Endothelial cell of umbilical vein (primary cell): Measurements from ENCODE around the gene TNFRSF21. TPM values are rescaled to one million over a fixed set of nuclear protein-coding genes. Genes with fewer than 3 reads are reported as not detected.

ENCODE experiments used
- BruUV-seq: library from RNA; stranded (reverse); fragments of 400-500 nt; replicated peaks from 2 replicates; lab custom pipeline; 2021; lab: Mats Ljungman, UMichigan
- CTCF ChIA-PET: fragments of 300-600, 350-600 bp; sonication (Branson Sonifier 250); formaldehyde crosslinking; loops from one replicate; lab custom pipeline; 2021; ENCODE audit warnings: antibody characterized with exemption, inconsistent platforms; lab: Charles Lee
- POLR2A ChIA-PET: fragments of 300-600, 350-600 bp; sonication (Branson Sonifier 250); formaldehyde crosslinking; loops from one replicate; lab custom pipeline; 2021; ENCODE audit warnings: antibody characterized with exemption, inconsistent platforms; lab: Charles Lee
- DNase-seq: peaks from one replicate; pipeline ENCODE4 v3.0.0-alpha.2; 2011; ENCODE audit warnings: low read depth, low spot score
- FAIRE-seq: peaks from 2 replicates; lab custom pipeline; 2011; peaks lifted over from hg19 to GRCh38; lab: Jason Lieb, UNC
- H2AFZ ChIP-seq: 2 replicates; pipeline ENCODE4 v1.6.0; 2012; ENCODE audit warnings: low read depth, low read length, control low read depth, inconsistent platforms
- H3K27ac ChIP-seq: 2 replicates; pipeline ENCODE4 v1.5.1; 2011; ENCODE audit warnings: low read depth, mild to moderate bottlenecking, control low read depth, low read length, moderate library complexity; ENCODE audit not compliant: insufficient read depth
- H3K27me3 ChIP-seq, 2 experiments: 2 replicates each; pipeline versions ENCODE4 v1.6.0 to v1.6.1; 2011; ENCODE audit warnings: low read length in 2 of 2, mixed read lengths in 1 of 2; ENCODE audit not compliant: control insufficient read depth in 2 of 2, insufficient read depth in 2 of 2
- H3K36me3 ChIP-seq, 2 experiments: 2 replicates in 1 of 2; 3 replicates in 1 of 2; pipeline ENCODE4 v1.5.1; 2011; ENCODE audit warnings: low read length in 2 of 2, mild to moderate bottlenecking in 1 of 2, moderate library complexity in 1 of 2; ENCODE audit not compliant: control insufficient read depth in 2 of 2, insufficient read depth in 2 of 2; ENCODE audit errors: extremely low read depth in 1 of 2
- H3K4me1 ChIP-seq: 3 replicates; pipeline ENCODE4 v1.5.1; 2011; ENCODE audit warnings: mild to moderate bottlenecking, low read length; ENCODE audit not compliant: control insufficient read depth, insufficient read depth; ENCODE audit errors: extremely low read depth
- H3K4me2 ChIP-seq: 2 replicates; pipeline ENCODE4 v1.6.1; 2011; ENCODE audit warnings: low read length, control low read depth, mixed read lengths; ENCODE audit not compliant: insufficient read depth
- H3K4me3 ChIP-seq, 3 experiments: fragments of 200-600 bp in 1 of 3; sonication (generic), shearing (Covaris generic) in 1 of 3; replicated peaks in 1 of 3; 2 replicates each; pipeline ENCODE4 v1.5.1; 2011 to 2016; ENCODE audit warnings: control low read depth in 3 of 3, low read length in 3 of 3, mild to moderate bottlenecking in 2 of 3, inconsistent platforms in 1 of 3, low read depth in 1 of 3, moderate library complexity in 1 of 3; ENCODE audit not compliant: insufficient read depth in 1 of 3
- H3K79me2 ChIP-seq: 2 replicates; pipeline ENCODE4 v1.6.0; 2012; ENCODE audit warnings: low read length, inconsistent platforms; ENCODE audit not compliant: control insufficient read depth, insufficient read depth
- H3K9ac ChIP-seq: replicated peaks from 2 replicates; pipeline ENCODE3; 2011; ENCODE audit warnings: low read length, control low read depth; ENCODE audit not compliant: insufficient read depth; ENCODE audit errors: extremely low read depth
- H3K9me1 ChIP-seq: replicated peaks from 3 replicates; pipeline ENCODE4 v1.6.0; 2011; ENCODE audit warnings: mild to moderate bottlenecking, low read length; ENCODE audit not compliant: control insufficient read depth, insufficient read depth; ENCODE audit errors: extremely low read depth
- H3K9me3 ChIP-seq: replicated peaks from 2 replicates; pipeline ENCODE4 v1.5.1; 2012; ENCODE audit warnings: low read length, inconsistent platforms; ENCODE audit not compliant: control insufficient read depth, insufficient read depth
- H4K20me1 ChIP-seq: replicated peaks from 2 replicates; pipeline ENCODE3; 2011; ENCODE audit warnings: mild to moderate bottlenecking, low read length; ENCODE audit not compliant: control insufficient read depth, insufficient read depth; ENCODE audit errors: extremely low read depth
- EZH2 ChIP-seq: IDR thresholded peaks from 2 replicates; pipeline ENCODE4 v1.6.1; 2012; ENCODE audit warnings: borderline replicate concordance, low read depth, mild to moderate bottlenecking, moderate library complexity, low read length, inconsistent platforms; ENCODE audit not compliant: severe bottlenecking
- FOS ChIP-seq: IDR thresholded peaks from 2 replicates; pipeline ENCODE4 v1.6.1; 2011; ENCODE audit warnings: mild to moderate bottlenecking, low read length, moderate library complexity, borderline replicate concordance; ENCODE audit not compliant: insufficient read depth
- GATA2 ChIP-seq: IDR thresholded peaks from 2 replicates; pipeline ENCODE4 v1.7.0; 2011; ENCODE audit warnings: low read depth, mild to moderate bottlenecking, moderate library complexity, mixed read lengths, low read length; ENCODE audit not compliant: insufficient read length, insufficient read depth
- JUN ChIP-seq: IDR thresholded peaks from 2 replicates; pipeline ENCODE4 v1.6.1; 2011; ENCODE audit warnings: borderline replicate concordance, low read depth; ENCODE audit not compliant: insufficient read length, insufficient read depth
- MYC ChIP-seq: IDR thresholded peaks from one replicate; pipeline ENCODE4 v1.6.1; 2011; ENCODE audit warnings: mild to moderate bottlenecking, low read depth, low read length
- POLR2A ChIP-seq: IDR thresholded peaks from 2 replicates; pipeline ENCODE4 v1.6.1; 2012; ENCODE audit warnings: low read depth, mild to moderate bottlenecking, control low read depth, low read length
- POLR2AphosphoS5 ChIP-seq: IDR thresholded peaks from 2 replicates; pipeline ENCODE4 v1.6.1; 2012; ENCODE audit warnings: low read depth, mild to moderate bottlenecking, control low read depth, low read length, moderate library complexity; ENCODE audit not compliant: insufficient read depth
- dilution Hi-C: fragments of 300-500 bp; cut with MboI; formaldehyde crosslinking; loops from one replicate; pipeline ENCODE4 v1.15.0; 2019; ENCODE audit warnings: low sequenced_read_pairs; ENCODE audit not compliant: extremely low pct_ligation_motif_present
- intact Hi-C: fragments of 100-400 bp; cut with micrococcal nuclease; formaldehyde crosslinking; loops from one replicate; pipeline ENCODE4 v1.10.0; 2022
- polyA plus RNA-seq, 4 experiments: library from polyadenylated mRNA; depleted of rRNA in 3 of 4; stranded (reverse) in 3 of 4; unstranded in 1 of 4; fragments of >200 nt; gene quantifications; 2 replicates each; pipeline versions ENCODE4 v1.2.1 to v1.2.3, GENCODE V29; 2011 to 2012; ENCODE audit warnings: missing spikeins in 1 of 4
- total RNA-seq: library from RNA; stranded (reverse); gene quantifications from 2 replicates; pipeline ENCODE4 v1.2.3, GENCODE V29; 2021
- TF ChIP-seq, protein P1 (sequence below), 2 donors: IDR thresholded peaks; 1 replicate in 1 of 2; 2 replicates in 1 of 2; pipeline ENCODE4 v1.5.1; 2011; ENCODE audit warnings: low read length in 2 of 2, mild to moderate bottlenecking in 2 of 2, moderate library complexity in 2 of 2, control low read depth in 1 of 2, inconsistent platforms in 1 of 2, low read depth in 1 of 2; ENCODE audit not compliant: insufficient read depth in 1 of 2; ENCODE audit errors: extremely low read depth in 1 of 2
- TF ChIP-seq, protein P2 (sequence below): IDR thresholded peaks from 2 replicates; pipeline ENCODE4 v1.6.1; 2011; ENCODE audit not compliant: insufficient read depth, insufficient read length

TNFRSF21 gene
- total and polyA plus RNA-seq, 2 donors (not counting 3 experiments of a cell fraction or from before 2014, with no cell fraction given): 26.0 to 40.6 TPM

DNA sequence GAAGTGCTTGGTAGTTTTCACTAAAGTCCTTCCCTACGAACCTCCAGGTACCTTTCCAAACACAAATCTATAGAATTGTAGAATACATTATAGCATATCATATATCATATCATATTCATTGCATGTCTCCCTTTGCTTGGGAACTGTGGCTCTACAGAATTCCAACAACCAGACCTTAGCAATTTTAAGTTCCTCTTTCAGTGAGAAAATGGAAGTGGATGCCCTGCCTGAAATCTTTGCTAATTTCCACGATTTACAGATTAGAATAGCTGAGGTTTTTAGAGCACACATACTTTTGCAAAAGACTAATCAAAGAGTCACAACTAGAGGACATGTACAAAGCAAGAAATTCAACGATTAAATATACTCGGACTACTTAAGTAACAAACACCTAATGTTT lies 78.6 kb downstream of the TNFRSF21 start:
- H4K20me1 ChIP-seq: no peaks in the 10 kb centered on the region
- no peak for DNase-seq
- dilution Hi-C loops: loop anchor here (25.0 kb wide), 1 partner anchor 144 kb away; no protein-coding TSS in a partner anchor
- FAIRE-seq: no peak
- peaks cover 3 to 12% of the 10 kb centered on the region in 2 experiments for H3K36me3 ChIP-seq
- H3K9ac ChIP-seq: no peak overlapping the region
- H3K9me3 ChIP-seq: no peaks in the 10 kb centered on the region
- no TSS peak for BruUV-seq
- intact Hi-C loops: no loop called here
- H2AFZ ChIP-seq: no peak overlapping the region
- no peak overlapping the region for H3K4me3 ChIP-seq
- no peak for TF ChIP-seq POLR2A
- TF ChIP-seq, protein P1, sequence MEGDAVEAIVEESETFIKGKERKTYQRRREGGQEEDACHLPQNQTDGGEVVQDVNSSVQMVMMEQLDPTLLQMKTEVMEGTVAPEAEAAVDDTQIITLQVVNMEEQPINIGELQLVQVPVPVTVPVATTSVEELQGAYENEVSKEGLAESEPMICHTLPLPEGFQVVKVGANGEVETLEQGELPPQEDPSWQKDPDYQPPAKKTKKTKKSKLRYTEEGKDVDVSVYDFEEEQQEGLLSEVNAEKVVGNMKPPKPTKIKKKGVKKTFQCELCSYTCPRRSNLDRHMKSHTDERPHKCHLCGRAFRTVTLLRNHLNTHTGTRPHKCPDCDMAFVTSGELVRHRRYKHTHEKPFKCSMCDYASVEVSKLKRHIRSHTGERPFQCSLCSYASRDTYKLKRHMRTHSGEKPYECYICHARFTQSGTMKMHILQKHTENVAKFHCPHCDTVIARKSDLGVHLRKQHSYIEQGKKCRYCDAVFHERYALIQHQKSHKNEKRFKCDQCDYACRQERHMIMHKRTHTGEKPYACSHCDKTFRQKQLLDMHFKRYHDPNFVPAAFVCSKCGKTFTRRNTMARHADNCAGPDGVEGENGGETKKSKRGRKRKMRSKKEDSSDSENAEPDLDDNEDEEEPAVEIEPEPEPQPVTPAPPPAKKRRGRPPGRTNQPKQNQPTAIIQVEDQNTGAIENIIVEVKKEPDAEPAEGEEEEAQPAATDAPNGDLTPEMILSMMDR (IDR thresholded peaks at IDR 0.05; ENCODE audit: extremely low read depth in 1 of 2, insufficient read depth in 1 of 2, low read depth in 1 of 2, low read length in 2 of 2): no peak
- TF ChIP-seq, protein P2, sequence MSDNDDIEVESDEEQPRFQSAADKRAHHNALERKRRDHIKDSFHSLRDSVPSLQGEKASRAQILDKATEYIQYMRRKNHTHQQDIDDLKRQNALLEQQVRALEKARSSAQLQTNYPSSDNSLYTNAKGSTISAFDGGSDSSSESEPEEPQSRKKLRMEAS: no peak
- TF ChIP-seq EZH2: no peak
- TF ChIP-seq JUN: no peak
- TF ChIP-seq POLR2AphosphoS5: no peak
- TF ChIP-seq MYC: no peak
- TF ChIP-seq GATA2: no peak
- TF ChIP-seq FOS: no peak
- no peaks in the 10 kb centered on the region for H3K27me3 ChIP-seq
- CTCF ChIA-PET: no interaction called here
- no peak overlapping the region for H3K27ac ChIP-seq
- H3K79me2 ChIP-seq: no peaks in the 10 kb centered on the region
- H3K4me1 ChIP-seq: peaks cover 4% of the 10 kb centered on the region
- no peaks in the 10 kb centered on the region for H3K9me1 ChIP-seq
- POLR2A ChIA-PET: no interaction called here
- no peak overlapping the region for H3K4me2 ChIP-seq
